Osteoblast (primary cell): ENCODE results near the gene MYO10. TPM values are rescaled to one million over a fixed set of nuclear protein-coding genes. Genes with fewer than 3 reads are reported as not detected.

Experiments
- DNase-seq: peaks from one replicate; pipeline ENCODE4 v3.0.0; 2011; ENCODE audit warnings: low spot score, mixed read lengths; ENCODE audit not compliant: insufficient read length; ENCODE audit errors: missing footprints
- H2AFZ ChIP-seq: 2 replicates; pipeline ENCODE4 v1.6.0; 2011; ENCODE audit warnings: mild to moderate bottlenecking, low read length
- H3K27ac ChIP-seq: 2 replicates; pipeline ENCODE4 v1.5.1; 2011; ENCODE audit warnings: mild to moderate bottlenecking, low read depth, low read length, moderate library complexity
- H3K27me3 ChIP-seq: 2 replicates; pipeline ENCODE4 v1.6.0; 2012; ENCODE audit warnings: mild to moderate bottlenecking, control low read depth, inconsistent platforms, low read length, moderate library complexity; ENCODE audit not compliant: insufficient read depth
- H3K36me3 ChIP-seq: 2 replicates; pipeline ENCODE4 v1.5.1; 2011; ENCODE audit warnings: mild to moderate bottlenecking, low read length, control low read depth, moderate library complexity; ENCODE audit not compliant: insufficient read depth
- H3K4me1 ChIP-seq: 2 replicates; pipeline ENCODE4 v1.5.1; 2011; ENCODE audit warnings: mild to moderate bottlenecking, low read length, control low read depth, moderate library complexity; ENCODE audit not compliant: insufficient read depth
- H3K4me2 ChIP-seq: 2 replicates; pipeline ENCODE4 v1.6.0; 2011; ENCODE audit warnings: mild to moderate bottlenecking, low read length; ENCODE audit not compliant: insufficient read depth
- H3K4me3 ChIP-seq: fragments of 200-600 bp; sonication (generic); 3 replicates; pipeline ENCODE4 v1.5.1; 2012; ENCODE audit warnings: mild to moderate bottlenecking, low read length, inconsistent platforms; ENCODE audit not compliant: insufficient read depth
- H3K79me2 ChIP-seq: 2 replicates; pipeline ENCODE4 v1.6.0; 2012; ENCODE audit warnings: mild to moderate bottlenecking, low read length, control low read depth, inconsistent platforms; ENCODE audit not compliant: insufficient read depth
- H3K9me3 ChIP-seq: 2 replicates; pipeline ENCODE4 v1.5.1; 2011; ENCODE audit warnings: low read depth, low read length, control low read depth
- H4K20me1 ChIP-seq: 2 replicates; pipeline ENCODE4 v1.6.0; 2012; ENCODE audit warnings: mild to moderate bottlenecking, low read length, control low read depth; ENCODE audit not compliant: insufficient read depth
- small RNA-seq: library from RNA; depleted of rRNA; stranded (forward); fragments of <200 nt; gene quantifications from one replicate; pipeline ENCODE3, GENCODE V24; 2012
- total RNA-seq: library from RNA; depleted of rRNA; stranded (reverse); fragments of >200 nt; gene quantifications from 2 replicates; pipeline ENCODE4 v1.2.3, GENCODE V29; 2012
- TF ChIP-seq, protein P1 (sequence below): IDR thresholded peaks from 2 replicates; pipeline ENCODE4 v1.5.1; 2011; ENCODE audit warnings: mild to moderate bottlenecking, low read depth, low read length, moderate library complexity; ENCODE audit errors: extremely low read depth

The MYO10 gene
- total RNA-seq, 1 donor: 40.9 TPM

DNA sequence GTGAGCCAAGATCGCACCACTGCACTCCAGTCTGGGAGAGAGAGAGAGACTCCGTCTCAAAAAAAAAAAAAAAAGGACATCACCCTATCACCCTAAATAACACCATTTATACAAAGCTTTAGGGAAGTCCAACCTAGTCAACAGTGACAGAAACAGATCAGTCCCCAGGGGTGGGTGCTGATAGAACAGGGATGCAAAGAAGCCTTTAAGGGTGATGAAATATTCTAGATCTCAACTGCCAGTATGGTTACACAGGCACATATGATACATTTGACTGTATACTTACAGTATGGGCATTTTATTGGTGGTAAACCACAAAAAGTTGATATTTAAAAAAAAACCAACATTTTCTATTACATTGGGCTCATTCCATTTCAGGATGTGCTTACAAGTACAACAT lies 324.1 kb downstream of the MYO10 start:
- Histone ChIP-seq H3K4me2 (no peak overlapping the region), H3K27ac (no peak overlapping the region), H3K79me2 (no peaks in the 10 kb centered on the region), H3K9me3 (no peaks in the 10 kb centered on the region), H3K27me3 (peaks cover 19% of the 10 kb centered on the region), H2AFZ (no peak overlapping the region), H3K4me1 (peaks cover 3% of the 10 kb centered on the region), H4K20me1 (no peaks in the 10 kb centered on the region), H3K36me3 (no peaks in the 10 kb centered on the region), H3K4me3 (no peak overlapping the region)
- TF ChIP-seq, protein P1, sequence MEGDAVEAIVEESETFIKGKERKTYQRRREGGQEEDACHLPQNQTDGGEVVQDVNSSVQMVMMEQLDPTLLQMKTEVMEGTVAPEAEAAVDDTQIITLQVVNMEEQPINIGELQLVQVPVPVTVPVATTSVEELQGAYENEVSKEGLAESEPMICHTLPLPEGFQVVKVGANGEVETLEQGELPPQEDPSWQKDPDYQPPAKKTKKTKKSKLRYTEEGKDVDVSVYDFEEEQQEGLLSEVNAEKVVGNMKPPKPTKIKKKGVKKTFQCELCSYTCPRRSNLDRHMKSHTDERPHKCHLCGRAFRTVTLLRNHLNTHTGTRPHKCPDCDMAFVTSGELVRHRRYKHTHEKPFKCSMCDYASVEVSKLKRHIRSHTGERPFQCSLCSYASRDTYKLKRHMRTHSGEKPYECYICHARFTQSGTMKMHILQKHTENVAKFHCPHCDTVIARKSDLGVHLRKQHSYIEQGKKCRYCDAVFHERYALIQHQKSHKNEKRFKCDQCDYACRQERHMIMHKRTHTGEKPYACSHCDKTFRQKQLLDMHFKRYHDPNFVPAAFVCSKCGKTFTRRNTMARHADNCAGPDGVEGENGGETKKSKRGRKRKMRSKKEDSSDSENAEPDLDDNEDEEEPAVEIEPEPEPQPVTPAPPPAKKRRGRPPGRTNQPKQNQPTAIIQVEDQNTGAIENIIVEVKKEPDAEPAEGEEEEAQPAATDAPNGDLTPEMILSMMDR: no peak
- DNase-seq: no peak

Small RNA genes lying within 50 kb of the gene (small RNA-seq; reads per million reads assigned to genes)
- gene RF00019: not detected
- not detected for gene RNA5SP179
- not detected for gene RNU6-660P
